GM18870 (cell line): ENCODE results near the gene ARMCX6.
A peak's percentile ranks its signal among the peaks of the same experiment; 100 is the strongest.
"Not testable (repeated sequence)": the region's sequence is repeated elsewhere in the genome, so short reads cannot be mapped to it uniquely, and the experiment has no call there.

Experiments
- ATAC-seq: cut with Tn5 transposase; IDR thresholded peaks from one replicate; pipeline ENCODE4 v1.9.1; 2021; ENCODE audit warnings: moderate library complexity; ENCODE audit not compliant: unreplicated experiment

ARMCX6 gene

DNA sequence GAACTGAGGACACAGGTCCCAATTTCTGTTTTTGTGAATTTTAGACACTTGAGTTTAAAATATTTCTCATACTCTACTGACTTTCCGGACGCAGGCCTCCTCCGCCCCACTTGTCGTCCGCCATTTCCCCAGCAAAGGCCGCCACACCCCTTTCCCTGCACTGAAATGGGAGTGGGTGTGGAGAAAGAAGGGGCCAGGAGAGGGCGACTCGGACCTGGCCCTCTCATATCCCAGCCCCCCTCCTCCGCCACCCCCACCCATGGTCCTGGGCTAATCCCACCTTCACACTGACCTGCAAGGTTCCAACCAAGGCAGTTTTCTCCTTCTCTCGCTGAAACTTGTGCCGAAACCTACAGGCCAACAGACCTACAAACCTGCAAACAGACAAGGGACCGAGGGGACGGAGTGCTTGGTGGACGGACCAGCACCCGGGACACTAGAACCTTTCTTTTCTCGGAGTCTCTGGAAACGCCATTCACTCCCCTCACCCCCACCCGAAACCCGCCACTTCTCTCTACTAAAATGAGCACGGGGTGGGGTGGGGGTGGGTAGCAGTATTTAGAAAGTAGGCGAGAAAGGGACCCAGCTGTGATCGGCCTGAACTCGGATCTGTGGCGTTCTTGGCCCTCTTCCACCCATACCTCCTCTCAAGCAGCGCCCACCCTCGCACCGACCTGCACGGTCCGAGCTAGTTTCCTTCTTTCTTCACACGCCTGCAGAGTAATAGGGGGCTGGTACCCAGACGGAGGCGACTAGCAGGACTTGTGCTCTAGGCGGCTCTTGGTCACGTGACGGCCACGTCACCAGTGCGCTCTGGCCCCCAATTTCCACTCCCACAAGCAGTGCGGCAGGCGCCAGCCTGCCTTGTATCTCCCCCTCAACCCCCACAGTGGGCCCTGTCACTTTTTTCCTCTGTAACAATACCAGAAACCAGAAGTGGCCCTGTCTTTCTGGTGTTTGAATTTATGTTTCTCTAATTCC is at the start of gene ARMCX6:
Gene ARMCX6, minus strand, starts transcription at position 790 of the 981 bp plus-strand sequence. CDS start 1,380 bp downstream, outside the sequence.
- ATAC-seq = peak; percentile 70

DNA sequence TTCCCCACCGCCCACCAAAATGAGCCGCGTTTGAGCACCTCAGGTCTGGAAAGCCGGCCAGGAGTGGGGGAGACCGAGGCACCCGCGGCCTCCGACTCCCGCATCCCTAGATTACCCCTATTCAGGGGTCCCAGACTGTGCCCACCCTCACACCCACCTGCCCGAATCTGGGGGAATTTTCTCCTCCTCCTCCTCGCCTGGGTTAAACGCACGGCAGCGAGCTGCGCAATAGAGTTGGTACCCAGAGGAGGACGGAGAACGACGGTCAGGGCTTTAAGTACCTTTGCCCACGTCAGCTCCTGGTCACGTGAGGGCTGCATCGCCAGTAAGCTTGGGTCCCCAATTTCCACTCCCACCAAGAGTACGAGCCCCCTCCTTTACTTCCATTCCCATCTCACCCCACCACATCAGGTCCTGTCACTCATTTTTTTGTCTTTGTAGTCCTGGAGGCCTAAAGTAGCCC is 41.8 kb upstream of the ARMCX6 start, which contains the start of gene ARMCX2:
Gene ARMCX2, minus strand, starts transcription at position 250 of the 463 bp plus-strand sequence. CDS start 2,262 bp downstream, outside the sequence.
- ATAC-seq = peak; percentile 51

- no peak for ATAC-seq
Measured at GRCh38 chrX:101658661-101659491, 41.1 kb upstream of the ARMCX6 start.

DNA sequence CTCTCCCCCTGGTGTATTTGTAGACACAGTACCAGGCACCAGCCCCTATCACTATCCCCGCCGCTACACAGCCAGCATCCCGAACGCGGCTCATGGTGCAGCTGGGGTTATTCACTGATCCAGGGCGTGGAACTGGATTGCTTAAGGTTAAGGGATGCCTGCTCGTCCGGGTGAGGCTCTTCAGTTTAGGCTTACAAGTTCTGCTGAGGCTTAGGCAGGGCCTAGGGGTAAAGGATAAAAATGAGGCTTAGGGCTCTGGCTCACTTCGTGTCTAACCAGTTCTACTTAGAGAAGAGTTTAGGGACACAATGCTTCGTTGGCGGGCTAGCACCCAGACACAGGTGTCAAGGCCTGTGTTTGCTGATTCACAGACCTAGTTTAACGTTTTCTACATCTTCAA is 39.7 kb upstream of the ARMCX6 start:
- no peak for ATAC-seq

DNA sequence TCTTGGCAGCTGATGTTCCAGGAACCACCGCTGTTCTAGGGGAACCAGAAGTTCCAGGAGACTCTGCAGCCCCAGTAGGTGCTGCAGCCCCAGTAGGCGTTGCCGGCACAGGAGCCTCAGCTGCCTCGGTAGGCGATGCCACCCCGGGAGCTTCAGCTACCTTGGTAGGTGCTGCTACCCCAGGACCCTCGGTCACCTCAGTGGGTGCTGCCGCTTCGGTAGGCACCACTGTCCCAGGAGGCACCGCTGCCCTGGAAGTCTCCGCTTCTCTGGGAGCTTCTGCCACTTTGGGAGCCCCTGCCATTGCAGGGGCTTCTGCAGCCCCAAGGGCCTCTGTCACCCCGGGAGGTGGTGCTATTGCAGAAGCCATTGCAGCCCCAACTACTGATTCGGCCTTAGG is 39.0 kb upstream of the ARMCX6 start:
- no peak for ATAC-seq

DNA sequence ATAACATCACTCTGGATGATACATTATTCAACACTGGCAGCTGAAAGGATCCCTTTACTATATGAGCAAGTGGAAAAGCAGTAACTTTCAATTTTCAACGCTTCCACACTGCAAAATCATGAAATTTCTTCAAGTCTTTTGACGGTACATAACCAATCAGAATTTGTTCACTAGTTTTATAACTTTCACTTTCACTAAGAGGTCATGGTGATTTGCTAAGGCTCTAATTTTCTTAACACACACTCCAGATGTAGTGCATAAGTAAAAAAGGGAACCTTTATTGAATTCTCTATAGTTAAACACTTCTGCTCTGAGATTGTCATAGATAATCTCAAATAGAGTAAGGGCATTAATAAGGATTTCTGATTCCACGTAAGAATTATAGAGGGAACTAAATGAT is 37.7 kb upstream of the ARMCX6 start:
- no peak for ATAC-seq

DNA sequence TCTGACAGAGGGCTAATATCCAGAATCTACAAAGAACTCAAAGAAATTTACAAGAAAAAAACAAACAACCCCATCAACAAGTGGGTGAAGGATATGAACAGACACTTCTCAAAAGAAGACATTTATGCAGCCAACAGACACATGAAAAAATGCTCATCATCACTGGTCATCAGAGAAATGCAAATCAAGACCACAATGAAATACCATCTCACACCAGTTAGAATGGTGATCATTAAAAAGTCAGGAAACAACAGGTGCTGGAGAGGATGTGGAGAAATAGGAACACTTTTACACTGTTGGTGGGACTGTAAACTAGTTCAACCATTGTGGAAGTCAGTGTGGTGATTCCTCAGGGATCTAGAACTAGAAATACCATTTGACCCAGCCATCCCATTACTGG is 29.9 kb upstream of the ARMCX6 start:
- not testable (repeated sequence) for ATAC-seq

GRCh38 chrX:101642093-101642492 is 24.3 kb upstream of the ARMCX6 start:
- no peak for ATAC-seq

DNA sequence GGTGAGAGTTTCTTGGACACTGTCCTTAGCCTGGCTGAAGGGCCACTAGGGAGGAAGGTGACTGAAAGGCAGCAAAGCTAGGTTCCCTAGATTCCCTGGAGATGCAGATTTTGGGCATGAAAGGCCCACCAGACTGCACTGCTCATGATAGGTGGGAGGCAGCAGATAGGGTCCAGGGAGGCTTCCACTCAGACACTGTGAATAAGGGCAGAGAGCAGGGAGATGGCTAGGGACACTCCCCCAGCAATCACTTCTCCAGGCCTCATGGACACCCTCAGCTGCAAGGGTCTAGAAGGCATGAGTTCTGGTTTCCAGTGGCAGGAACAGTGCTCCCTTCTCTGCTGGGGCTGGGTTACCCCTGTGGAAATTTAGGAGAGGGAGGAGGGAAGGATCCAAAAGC is 21.8 kb upstream of the ARMCX6 start:
- no peak for ATAC-seq

GRCh38 chrX:101619364-101619763 is 1.6 kb upstream of the ARMCX6 start:
- ATAC-seq = peak; percentile 40

GRCh38 chrX:101605728-101606127 is 12.1 kb downstream of the ARMCX6 start:
- no peak for ATAC-seq

- no peak for ATAC-seq
Measured at GRCh38 chrX:101605146-101605545, 12.7 kb downstream of the ARMCX6 start.

GRCh38 chrX:101602077-101602476 is 15.7 kb downstream of the ARMCX6 start:
- ATAC-seq = no peak

GRCh38 chrX:101599592-101599991 is 18.2 kb downstream of the ARMCX6 start:
- ATAC-seq = not testable (repeated sequence)

- peak; percentile 99 for ATAC-seq
Measured at GRCh38 chrX:101595739-101596419, 21.9 kb downstream of the ARMCX6 start.
